Tibial nerve (tissue), 4 donors: Measurements from ENCODE around the gene NKIRAS1.

Experiments
- CTCF ChIP-seq, 5 experiments: fragments of 200-600 bp in 3 of 5; fragments of 450-650 bp in 2 of 5; sonication (generic) in 3 of 5; IDR thresholded peaks; one replicate each; pipeline ENCODE4 v1.5.1; 2016 to 2019; ENCODE audit warnings: antibody characterized with exemption in 5 of 5, mild to moderate bottlenecking in 3 of 5, moderate library complexity in 2 of 5
- EP300 ChIP-seq, 2 donors: sonication (generic); formaldehyde crosslinking; IDR thresholded peaks; one replicate each; pipeline ENCODE4 v1.6.1; 2017; ENCODE audit warnings: antibody characterized with exemption in 2 of 2, mild to moderate bottlenecking in 1 of 2
- POLR2A ChIP-seq, 2 donors: fragments of 450-650 bp; IDR thresholded peaks; one replicate each; pipeline ENCODE4 v1.6.1; 2017; ENCODE audit warnings: antibody characterized with exemption in 2 of 2, mild to moderate bottlenecking in 2 of 2, moderate library complexity in 2 of 2

- TF ChIP-seq CTCF (IDR thresholded peaks at IDR 0.05): no peak
- no peak for TF ChIP-seq POLR2A (IDR thresholded peaks at IDR 0.05)
- no peak for TF ChIP-seq EP300 (IDR thresholded peaks at IDR 0.05)
Measured at GRCh38 chr3:23885210-23885609, 31.6 kb downstream of the NKIRAS1 start.
